MM.1S (cell line): ENCODE measurements around the gene ENG.

Source experiments
- DNase-seq: peaks from one replicate; pipeline ENCODE4 v3.0.0-alpha.2; 2015
- H2AFZ ChIP-seq: fragments of 300-600 bp; sonication (generic); 2 replicates; pipeline ENCODE4 v1.6.0; 2016; ENCODE audit warnings: antibody characterized with exemption, low read length
- H3F3A ChIP-seq: fragments of 300-600 bp; sonication (generic); 2 replicates; pipeline ENCODE4 v1.6.1; 2016; ENCODE audit warnings: mild to moderate bottlenecking, antibody characterized with exemption, low read length, moderate library complexity, mixed read lengths; ENCODE audit not compliant: insufficient read depth
- H3K27ac ChIP-seq: fragments of 300-600 bp; sonication (generic); 2 replicates; pipeline ENCODE4 v1.5.1; 2016; ENCODE audit warnings: mild to moderate bottlenecking, low read length
- H3K27me3 ChIP-seq: fragments of 300-600 bp; sonication (generic); replicated peaks from 2 replicates; pipeline ENCODE4 v1.6.0; 2016; ENCODE audit warnings: low read length; ENCODE audit not compliant: insufficient read depth
- H3K36me3 ChIP-seq: fragments of 300-600 bp; sonication (generic); replicated peaks from 2 replicates; pipeline ENCODE4 v1.6.1; 2016; ENCODE audit warnings: mild to moderate bottlenecking, low read length, mixed read lengths; ENCODE audit not compliant: insufficient read depth
- H3K4me1 ChIP-seq: fragments of 300-600 bp; sonication (generic); 2 replicates; pipeline ENCODE4 v1.6.1; 2016; ENCODE audit warnings: low read length, mixed read lengths
- H3K4me2 ChIP-seq: fragments of 300-600 bp; sonication (generic); 2 replicates; pipeline ENCODE4 v1.6.0; 2016; ENCODE audit warnings: low read depth, low read length
- H3K4me3 ChIP-seq: fragments of 300-600 bp; sonication (generic); 2 replicates; pipeline ENCODE4 v1.5.1; 2016; ENCODE audit warnings: low read length, mixed read lengths
- H3K79me2 ChIP-seq: fragments of 300-600 bp; sonication (generic); 2 replicates; pipeline ENCODE4 v1.6.1; 2016; ENCODE audit warnings: mixed run types, low read length, mixed read lengths
- H3K9ac ChIP-seq: fragments of 300-600 bp; sonication (generic); 2 replicates; pipeline ENCODE4 v1.6.1; 2016; ENCODE audit warnings: low read length, mixed read lengths
- H3K9me2 ChIP-seq: fragments of 300-600 bp; sonication (generic); replicated peaks from 2 replicates; pipeline ENCODE4 v1.6.1; 2016; ENCODE audit warnings: mild to moderate bottlenecking, low read length, mixed read lengths; ENCODE audit not compliant: insufficient read depth
- H3K9me3 ChIP-seq: fragments of 300-600 bp; sonication (generic); replicated peaks from 2 replicates; pipeline ENCODE4 v1.6.1; 2016; ENCODE audit warnings: mild to moderate bottlenecking, low read length, mixed read lengths; ENCODE audit not compliant: insufficient read depth
- H4K20me1 ChIP-seq: fragments of 300-600 bp; sonication (generic); 2 replicates; pipeline ENCODE4 v1.6.1; 2016; ENCODE audit warnings: mild to moderate bottlenecking, low read length, moderate library complexity, mixed read lengths; ENCODE audit not compliant: insufficient read depth
- EZH2 ChIP-seq: fragments of 300-600 bp; sonication (generic); optimal IDR thresholded peaks from 2 replicates; pipeline ENCODE3; 2017; ENCODE audit warnings: low read depth, mild to moderate bottlenecking, antibody characterized with exemption, low read length, mixed read lengths
- EZH2phosphoT487 ChIP-seq: fragments of 300-600 bp; sonication (generic); IDR thresholded peaks from 2 replicates; pipeline ENCODE4 v1.6.1; 2018; ENCODE audit warnings: antibody characterized with exemption, low read length
- TF ChIP-seq, protein P1 (sequence below): fragments of 300-600 bp; sonication (generic); IDR thresholded peaks from 2 replicates; pipeline ENCODE4 v1.5.1; 2016; ENCODE audit warnings: antibody characterized with exemption, low read length, mixed read lengths

Gene ENG

DNA sequence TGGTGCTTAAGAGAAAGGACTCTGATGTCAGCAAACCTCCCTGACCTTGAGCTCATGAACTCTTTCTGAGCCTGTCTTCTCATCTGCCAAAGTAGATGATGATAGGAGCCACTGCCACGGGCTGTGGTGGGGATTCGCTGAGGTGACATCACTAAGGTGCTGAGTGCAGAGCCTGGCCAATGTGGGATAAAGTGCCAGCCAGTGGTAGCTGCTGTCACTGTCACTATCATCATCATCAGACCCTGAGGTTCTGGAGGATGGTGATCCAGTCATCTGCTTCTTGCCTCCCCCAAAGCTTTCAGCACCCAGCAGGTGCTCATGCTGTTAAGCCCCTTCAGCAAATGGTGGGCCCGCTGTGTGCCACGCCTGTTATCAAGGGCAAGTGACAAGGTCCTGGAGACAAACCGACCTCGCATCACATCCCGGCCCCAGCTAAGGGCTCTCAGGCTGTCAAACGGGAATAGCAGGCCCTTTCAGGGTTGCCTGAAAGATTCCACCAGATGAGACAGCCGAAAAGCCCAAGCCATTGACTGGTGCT lies 45.4 kb downstream of the ENG start:
- Histone ChIP-seq H3K4me3 (no peak overlapping the region), H3F3A (no peaks in the 10 kb centered on the region), H3K27ac (no peak overlapping the region), H3K79me2 (peaks cover 28% of the 10 kb centered on the region), H4K20me1 (no peaks in the 10 kb centered on the region), H3K36me3 (no peaks in the 10 kb centered on the region; the same call in none of the 2 replicates), H3K27me3 (no peaks in the 10 kb centered on the region), H3K9me3 (no peaks in the 10 kb centered on the region), H3K4me1 (peaks cover 2% of the 10 kb centered on the region; the same call in 1 of the 2 replicates), H3K4me2 (no peak overlapping the region), H3K9ac (no peak overlapping the region), H3K9me2 (no peaks in the 10 kb centered on the region), H2AFZ (no peak overlapping the region)
- TF ChIP-seq EZH2phosphoT487 = no peak
- no peak for TF ChIP-seq EZH2
- TF ChIP-seq, protein P1, sequence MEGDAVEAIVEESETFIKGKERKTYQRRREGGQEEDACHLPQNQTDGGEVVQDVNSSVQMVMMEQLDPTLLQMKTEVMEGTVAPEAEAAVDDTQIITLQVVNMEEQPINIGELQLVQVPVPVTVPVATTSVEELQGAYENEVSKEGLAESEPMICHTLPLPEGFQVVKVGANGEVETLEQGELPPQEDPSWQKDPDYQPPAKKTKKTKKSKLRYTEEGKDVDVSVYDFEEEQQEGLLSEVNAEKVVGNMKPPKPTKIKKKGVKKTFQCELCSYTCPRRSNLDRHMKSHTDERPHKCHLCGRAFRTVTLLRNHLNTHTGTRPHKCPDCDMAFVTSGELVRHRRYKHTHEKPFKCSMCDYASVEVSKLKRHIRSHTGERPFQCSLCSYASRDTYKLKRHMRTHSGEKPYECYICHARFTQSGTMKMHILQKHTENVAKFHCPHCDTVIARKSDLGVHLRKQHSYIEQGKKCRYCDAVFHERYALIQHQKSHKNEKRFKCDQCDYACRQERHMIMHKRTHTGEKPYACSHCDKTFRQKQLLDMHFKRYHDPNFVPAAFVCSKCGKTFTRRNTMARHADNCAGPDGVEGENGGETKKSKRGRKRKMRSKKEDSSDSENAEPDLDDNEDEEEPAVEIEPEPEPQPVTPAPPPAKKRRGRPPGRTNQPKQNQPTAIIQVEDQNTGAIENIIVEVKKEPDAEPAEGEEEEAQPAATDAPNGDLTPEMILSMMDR = no peak
- DNase-seq = no peak

DNA sequence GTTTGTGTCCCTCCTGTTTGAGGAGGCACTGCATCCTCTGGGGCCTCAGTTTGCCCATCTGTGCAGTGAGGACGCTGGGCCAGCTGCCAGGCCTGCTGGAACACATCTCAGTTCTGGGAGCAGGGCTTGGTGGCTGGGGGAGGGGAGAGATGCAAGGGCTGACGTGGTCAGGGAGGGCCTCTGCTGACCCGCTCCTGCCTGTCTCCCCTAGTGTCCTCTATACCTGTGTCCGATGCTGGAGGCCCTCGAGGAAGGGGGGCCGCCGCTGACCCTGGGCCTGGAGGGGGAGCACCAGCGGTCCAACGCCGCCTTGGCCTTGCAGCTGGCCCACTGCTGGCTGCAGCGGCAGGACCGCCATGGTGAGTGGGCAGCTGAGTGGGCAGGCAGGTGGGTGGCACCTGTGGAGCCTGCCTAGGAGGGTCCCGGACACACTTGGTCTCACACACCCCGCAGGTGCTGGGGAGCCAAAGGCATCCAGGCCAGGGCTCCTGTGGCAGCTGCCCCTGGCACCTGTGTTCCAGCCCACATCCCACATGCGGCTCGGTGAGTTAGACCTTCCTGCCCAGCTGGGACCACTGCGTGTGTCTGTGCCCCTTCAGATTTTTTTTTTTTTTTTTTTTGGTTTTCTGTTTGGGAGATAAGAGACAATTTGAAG lies 46.0 kb downstream of the ENG start:
- H3K36me3 ChIP-seq = no peaks in the 10 kb centered on the region; the same call in 1 of the 2 replicates
- no peak overlapping the region for H3K27ac ChIP-seq
- H4K20me1 ChIP-seq = no peaks in the 10 kb centered on the region
- no peaks in the 10 kb centered on the region for H3K9me2 ChIP-seq
- no peak overlapping the region for H3K4me3 ChIP-seq
- H3K27me3 ChIP-seq = no peaks in the 10 kb centered on the region
- H3K4me1 ChIP-seq = peaks cover 7% of the 10 kb centered on the region; the same call in 1 of the 2 replicates
- H3K79me2 ChIP-seq = peaks cover 34% of the 10 kb centered on the region
- H2AFZ ChIP-seq = no peak overlapping the region
- no peak for DNase-seq
- H3K9me3 ChIP-seq = no peaks in the 10 kb centered on the region
- no peaks in the 10 kb centered on the region for H3F3A ChIP-seq
- no peak overlapping the region for H3K9ac ChIP-seq
- no peak for TF ChIP-seq EZH2
- no peak for TF ChIP-seq EZH2phosphoT487
- TF ChIP-seq, protein P1 = no peak
- H3K4me2 ChIP-seq = no peak overlapping the region

DNA sequence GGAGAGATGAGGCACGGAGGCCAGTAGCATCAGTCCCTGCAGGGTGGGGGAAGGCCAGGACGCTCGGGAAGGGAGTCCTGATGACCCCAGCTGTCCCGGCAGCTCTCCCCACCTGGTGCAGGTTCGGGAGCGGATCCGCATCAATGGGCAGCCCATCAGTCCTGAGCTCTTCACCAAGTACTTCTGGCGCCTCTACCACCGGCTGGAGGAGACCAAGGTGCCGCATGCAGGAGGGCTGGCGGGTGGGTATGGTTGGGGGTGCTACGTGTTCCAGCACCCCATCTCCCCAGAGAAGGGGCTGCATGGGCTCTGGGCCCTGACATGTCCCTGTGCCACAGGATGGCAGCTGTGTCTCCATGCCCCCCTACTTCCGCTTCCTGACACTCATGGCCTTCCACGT lies 47.6 kb downstream of the ENG start:
- Histone ChIP-seq H3K27ac (no peak overlapping the region), H3K4me1 (peaks cover 10% of the 10 kb centered on the region), H3K9ac (no peak overlapping the region)

More for the DNA sequence above, 47.6 kb downstream of the ENG start:
- no peak overlapping the region for H2AFZ ChIP-seq
- H3K9me2 ChIP-seq = no peaks in the 10 kb centered on the region
- DNase-seq = no peak
- H4K20me1 ChIP-seq = no peaks in the 10 kb centered on the region
- H3K4me3 ChIP-seq = no peak overlapping the region
- peaks cover 6% of the 10 kb centered on the region for H3F3A ChIP-seq
- H3K79me2 ChIP-seq = peaks cover 40% of the 10 kb centered on the region
- TF ChIP-seq EZH2 (no peak), EZH2phosphoT487 (no peak)
- TF ChIP-seq, protein P1 = no peak
- H3K27me3 ChIP-seq = no peaks in the 10 kb centered on the region
- H3K4me2 ChIP-seq = no peak overlapping the region
- H3K36me3 ChIP-seq = no peaks in the 10 kb centered on the region; the same call in 1 of the 2 replicates
- no peaks in the 10 kb centered on the region for H3K9me3 ChIP-seq
